Neural cell (in vitro differentiated cells): Measurements from ENCODE around the gene PTPN13.

Source experiments
- EP300 ChIP-seq: fragments of 450-650 bp; conservative IDR thresholded peaks from 2 replicates; pipeline ENCODE4 v1.6.1; 2014; ENCODE audit warnings: antibody characterized with exemption, mild to moderate bottlenecking, moderate library complexity; ENCODE audit not compliant: poor library complexity, severe bottlenecking
- EZH2 ChIP-seq: fragments of 200-600, 300-800 bp; shearing (Covaris generic), sonication (generic); IDR thresholded peaks from 2 replicates; pipeline ENCODE4 v1.6.1; 2014; ENCODE audit warnings: antibody characterized with exemption, low read length, borderline replicate concordance, mild to moderate bottlenecking; ENCODE audit not compliant: insufficient read depth, poor library complexity, severe bottlenecking
- MXI1 ChIP-seq: fragments of 450-650 bp; conservative IDR thresholded peaks from 2 replicates; pipeline ENCODE4 v1.6.1; 2014; ENCODE audit warnings: antibody characterized with exemption, mild to moderate bottlenecking; ENCODE audit not compliant: poor library complexity, severe bottlenecking
- POLR2AphosphoS5 ChIP-seq: IDR thresholded peaks from 2 replicates; pipeline ENCODE4 v1.6.1; 2012
- TAF1 ChIP-seq: IDR thresholded peaks from 2 replicates; pipeline ENCODE4 v1.6.1; 2012; ENCODE audit warnings: low read depth
- TF ChIP-seq, protein P1 (sequence below): fragments of 450-650 bp; IDR thresholded peaks from 2 replicates; pipeline ENCODE4 v1.5.1; 2014; ENCODE audit warnings: antibody characterized with exemption, mild to moderate bottlenecking, moderate library complexity; ENCODE audit not compliant: poor library complexity, severe bottlenecking
- TF ChIP-seq, protein P2 (sequence below): IDR thresholded peaks from 2 replicates; pipeline ENCODE4 v1.6.1; 2012; ENCODE audit warnings: borderline replicate concordance

DNA sequence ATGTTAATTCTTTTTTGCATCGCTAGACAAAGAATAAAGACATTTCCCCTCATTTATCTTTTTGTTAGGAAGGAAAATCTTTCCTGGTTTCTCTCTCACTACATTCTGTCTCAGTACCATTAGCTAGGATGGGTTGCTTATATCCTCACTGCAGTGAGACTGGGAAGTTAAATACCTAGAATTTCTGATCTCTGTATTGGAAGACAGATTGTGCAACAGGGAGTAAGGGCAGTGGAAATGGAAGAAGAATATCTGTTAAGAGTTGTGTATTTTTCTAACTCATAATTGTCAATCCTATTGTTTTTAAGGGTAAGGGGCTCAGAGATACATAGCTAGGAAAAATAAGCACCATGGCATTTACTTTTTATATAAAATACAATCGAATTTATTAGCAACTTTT is 19.6 kb downstream of the PTPN13 start:
- no peak for TF ChIP-seq TAF1
- TF ChIP-seq, protein P1, sequence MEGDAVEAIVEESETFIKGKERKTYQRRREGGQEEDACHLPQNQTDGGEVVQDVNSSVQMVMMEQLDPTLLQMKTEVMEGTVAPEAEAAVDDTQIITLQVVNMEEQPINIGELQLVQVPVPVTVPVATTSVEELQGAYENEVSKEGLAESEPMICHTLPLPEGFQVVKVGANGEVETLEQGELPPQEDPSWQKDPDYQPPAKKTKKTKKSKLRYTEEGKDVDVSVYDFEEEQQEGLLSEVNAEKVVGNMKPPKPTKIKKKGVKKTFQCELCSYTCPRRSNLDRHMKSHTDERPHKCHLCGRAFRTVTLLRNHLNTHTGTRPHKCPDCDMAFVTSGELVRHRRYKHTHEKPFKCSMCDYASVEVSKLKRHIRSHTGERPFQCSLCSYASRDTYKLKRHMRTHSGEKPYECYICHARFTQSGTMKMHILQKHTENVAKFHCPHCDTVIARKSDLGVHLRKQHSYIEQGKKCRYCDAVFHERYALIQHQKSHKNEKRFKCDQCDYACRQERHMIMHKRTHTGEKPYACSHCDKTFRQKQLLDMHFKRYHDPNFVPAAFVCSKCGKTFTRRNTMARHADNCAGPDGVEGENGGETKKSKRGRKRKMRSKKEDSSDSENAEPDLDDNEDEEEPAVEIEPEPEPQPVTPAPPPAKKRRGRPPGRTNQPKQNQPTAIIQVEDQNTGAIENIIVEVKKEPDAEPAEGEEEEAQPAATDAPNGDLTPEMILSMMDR, result no peak
- TF ChIP-seq POLR2AphosphoS5, result no peak
- TF ChIP-seq EZH2, result no peak
- TF ChIP-seq MXI1, result no peak
- TF ChIP-seq EP300, result no peak
- TF ChIP-seq, protein P2, sequence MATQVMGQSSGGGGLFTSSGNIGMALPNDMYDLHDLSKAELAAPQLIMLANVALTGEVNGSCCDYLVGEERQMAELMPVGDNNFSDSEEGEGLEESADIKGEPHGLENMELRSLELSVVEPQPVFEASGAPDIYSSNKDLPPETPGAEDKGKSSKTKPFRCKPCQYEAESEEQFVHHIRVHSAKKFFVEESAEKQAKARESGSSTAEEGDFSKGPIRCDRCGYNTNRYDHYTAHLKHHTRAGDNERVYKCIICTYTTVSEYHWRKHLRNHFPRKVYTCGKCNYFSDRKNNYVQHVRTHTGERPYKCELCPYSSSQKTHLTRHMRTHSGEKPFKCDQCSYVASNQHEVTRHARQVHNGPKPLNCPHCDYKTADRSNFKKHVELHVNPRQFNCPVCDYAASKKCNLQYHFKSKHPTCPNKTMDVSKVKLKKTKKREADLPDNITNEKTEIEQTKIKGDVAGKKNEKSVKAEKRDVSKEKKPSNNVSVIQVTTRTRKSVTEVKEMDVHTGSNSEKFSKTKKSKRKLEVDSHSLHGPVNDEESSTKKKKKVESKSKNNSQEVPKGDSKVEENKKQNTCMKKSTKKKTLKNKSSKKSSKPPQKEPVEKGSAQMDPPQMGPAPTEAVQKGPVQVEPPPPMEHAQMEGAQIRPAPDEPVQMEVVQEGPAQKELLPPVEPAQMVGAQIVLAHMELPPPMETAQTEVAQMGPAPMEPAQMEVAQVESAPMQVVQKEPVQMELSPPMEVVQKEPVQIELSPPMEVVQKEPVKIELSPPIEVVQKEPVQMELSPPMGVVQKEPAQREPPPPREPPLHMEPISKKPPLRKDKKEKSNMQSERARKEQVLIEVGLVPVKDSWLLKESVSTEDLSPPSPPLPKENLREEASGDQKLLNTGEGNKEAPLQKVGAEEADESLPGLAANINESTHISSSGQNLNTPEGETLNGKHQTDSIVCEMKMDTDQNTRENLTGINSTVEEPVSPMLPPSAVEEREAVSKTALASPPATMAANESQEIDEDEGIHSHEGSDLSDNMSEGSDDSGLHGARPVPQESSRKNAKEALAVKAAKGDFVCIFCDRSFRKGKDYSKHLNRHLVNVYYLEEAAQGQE, result no peak
